ENCODE measurements around the gene TEX48.

TEX48 gene

DNA sequence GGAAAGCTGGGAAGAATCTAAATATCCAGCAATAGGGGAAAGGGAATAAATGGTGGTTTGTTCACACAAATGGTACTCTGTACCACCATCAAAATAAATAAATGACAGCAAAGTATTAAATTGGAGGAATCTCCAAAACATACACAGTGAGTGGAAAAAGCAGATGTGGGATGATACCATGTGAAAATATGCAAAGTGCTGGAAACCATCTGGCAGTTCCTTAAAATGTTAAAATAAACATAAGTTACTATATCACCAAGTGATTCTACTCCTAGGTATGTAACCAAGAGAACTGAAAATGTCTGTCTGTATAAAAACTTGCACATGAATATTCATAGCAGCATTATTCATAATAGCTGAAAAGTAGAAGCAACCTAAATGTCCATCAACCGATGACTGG, 41.9 kb upstream of the TEX48 start:
- TF ChIP-seq NFRKB (IDR thresholded peaks at IDR 0.05), result no peak
- TF ChIP-seq ELF4 (IDR thresholded peaks at IDR 0.05), result no peak
- ChIA-PET CTCF (no interaction called here), POLR2A (no interaction called here)
- DNase-seq (ENCODE audit: extremely low spot score), result no peak

DNA sequence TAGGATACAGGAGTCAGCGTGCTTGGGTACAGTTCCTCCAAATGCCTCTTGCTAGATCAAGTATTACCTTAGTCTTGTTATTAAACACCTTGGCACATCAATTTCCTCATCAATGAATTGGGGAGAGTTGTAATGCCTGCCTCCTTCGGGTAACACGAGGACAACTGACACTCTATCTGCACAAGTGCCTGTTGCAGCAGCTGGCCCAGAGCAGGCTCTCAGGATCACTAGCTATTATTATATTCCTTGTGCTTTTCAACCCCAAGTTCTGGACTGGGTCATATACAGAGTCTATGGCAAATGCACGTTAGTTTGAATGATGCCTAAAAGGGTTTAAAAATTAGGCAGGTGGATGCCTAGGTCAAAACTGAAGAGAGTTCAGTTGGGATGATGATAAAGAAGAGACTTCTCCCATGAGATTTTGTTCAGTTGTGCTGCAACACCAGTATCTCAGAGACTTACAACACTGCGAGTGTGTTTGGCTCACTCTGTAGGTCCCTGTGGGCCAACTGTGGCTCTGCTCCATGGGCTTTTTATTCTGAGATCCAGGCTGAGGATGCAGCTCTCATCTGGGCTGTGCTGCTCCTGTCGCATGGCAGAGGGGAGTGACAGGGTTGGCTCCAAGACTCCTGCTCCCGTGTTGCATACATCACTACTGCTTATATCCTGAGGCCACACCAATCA, 41.1 kb upstream of the TEX48 start:
- TF ChIP-seq FOXA1 (IDR thresholded peaks at IDR 0.05) (no peak), SP1 (IDR thresholded peaks at IDR 0.05) (no peak), FOXK2 (IDR thresholded peaks at IDR 0.05) (no peak), TARDBP (IDR thresholded peaks at IDR 0.05) (no peak), FOXM1 (IDR thresholded peaks at IDR 0.05; ENCODE audit: borderline replicate concordance) (no peak), L3MBTL2 (conservative IDR thresholded peaks at IDR 0.05) (no peak), ARNT (IDR thresholded peaks at IDR 0.05) (no peak), LEF1 (IDR thresholded peaks at IDR 0.05; ENCODE audit: borderline replicate concordance) (no peak), NFRKB (IDR thresholded peaks at IDR 0.05) (no peak), BHLHE40 (IDR thresholded peaks at IDR 0.05; ENCODE audit: borderline replicate concordance) (no peak), ELF4 (IDR thresholded peaks at IDR 0.05) (no peak), CTBP1 (IDR thresholded peaks at IDR 0.05; ENCODE audit: borderline replicate concordance) (no peak), ZNF384 (IDR thresholded peaks at IDR 0.05) (no peak), HDGF (IDR thresholded peaks at IDR 0.05; ENCODE audit: borderline replicate concordance) (no peak)
- TF ChIP-seq, protein P1, sequence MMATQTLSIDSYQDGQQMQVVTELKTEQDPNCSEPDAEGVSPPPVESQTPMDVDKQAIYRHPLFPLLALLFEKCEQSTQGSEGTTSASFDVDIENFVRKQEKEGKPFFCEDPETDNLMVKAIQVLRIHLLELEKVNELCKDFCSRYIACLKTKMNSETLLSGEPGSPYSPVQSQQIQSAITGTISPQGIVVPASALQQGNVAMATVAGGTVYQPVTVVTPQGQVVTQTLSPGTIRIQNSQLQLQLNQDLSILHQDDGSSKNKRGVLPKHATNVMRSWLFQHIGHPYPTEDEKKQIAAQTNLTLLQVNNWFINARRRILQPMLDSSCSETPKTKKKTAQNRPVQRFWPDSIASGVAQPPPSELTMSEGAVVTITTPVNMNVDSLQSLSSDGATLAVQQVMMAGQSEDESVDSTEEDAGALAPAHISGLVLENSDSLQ (IDR thresholded peaks at IDR 0.05), result no peak
- POLR2A ChIA-PET, result no interaction called here
- CTCF ChIA-PET, result no interaction called here
- no peak for DNase-seq (ENCODE audit: extremely low spot score)

DNA sequence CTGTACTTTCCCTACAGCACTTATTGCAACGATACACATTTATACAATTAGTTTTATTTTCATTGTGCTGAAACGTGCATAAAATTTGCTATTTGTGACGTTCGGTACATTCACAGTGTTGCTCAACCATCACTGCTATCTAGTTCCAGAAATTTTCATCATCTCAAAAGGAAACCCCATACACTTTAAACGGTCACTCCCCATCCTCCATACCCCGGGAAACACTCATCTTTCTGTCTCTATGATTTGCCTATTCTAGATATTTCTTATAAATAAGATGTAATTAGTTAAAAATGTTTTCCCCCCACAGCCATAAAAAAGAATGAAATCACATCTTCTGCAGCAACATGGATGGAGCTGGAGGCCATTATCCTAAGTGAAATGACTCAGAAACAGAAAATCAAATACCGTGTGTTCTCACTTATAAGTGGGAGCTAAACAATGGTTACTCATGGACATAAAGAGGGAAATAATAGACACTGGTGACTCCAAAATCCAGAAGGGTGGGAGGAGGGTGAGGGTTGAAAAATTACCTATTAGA, 40.2 kb upstream of the TEX48 start:
- TF ChIP-seq SP1 (IDR thresholded peaks at IDR 0.05), result no peak
- TF ChIP-seq L3MBTL2 (conservative IDR thresholded peaks at IDR 0.05), result no peak
- TF ChIP-seq ZNF384 (IDR thresholded peaks at IDR 0.05), result no peak
- TF ChIP-seq ELF4 (IDR thresholded peaks at IDR 0.05), result no peak
- no peak for TF ChIP-seq TARDBP (IDR thresholded peaks at IDR 0.05)
- no peak for TF ChIP-seq BHLHE40 (IDR thresholded peaks at IDR 0.05; ENCODE audit: borderline replicate concordance)
- no peak for TF ChIP-seq NFRKB (IDR thresholded peaks at IDR 0.05)
- TF ChIP-seq FOXK2 (IDR thresholded peaks at IDR 0.05), result no peak
- no peak for TF ChIP-seq FOXA1 (IDR thresholded peaks at IDR 0.05)
- TF ChIP-seq SUZ12 (IDR thresholded peaks at IDR 0.05), result no peak
- no peak for TF ChIP-seq CTBP1 (IDR thresholded peaks at IDR 0.05; ENCODE audit: borderline replicate concordance)
- TF ChIP-seq, protein P1 (IDR thresholded peaks at IDR 0.05), result no peak
- no peak for TF ChIP-seq ARNT (IDR thresholded peaks at IDR 0.05)
- TF ChIP-seq FOXM1 (IDR thresholded peaks at IDR 0.05; ENCODE audit: borderline replicate concordance), result no peak
- TF ChIP-seq LEF1 (IDR thresholded peaks at IDR 0.05; ENCODE audit: borderline replicate concordance), result no peak
- TF ChIP-seq HDGF (IDR thresholded peaks at IDR 0.05; ENCODE audit: borderline replicate concordance), result no peak
- no peak for DNase-seq (ENCODE audit: extremely low spot score)
- ChIA-PET POLR2A (no interaction called here), CTCF (no interaction called here)

DNA sequence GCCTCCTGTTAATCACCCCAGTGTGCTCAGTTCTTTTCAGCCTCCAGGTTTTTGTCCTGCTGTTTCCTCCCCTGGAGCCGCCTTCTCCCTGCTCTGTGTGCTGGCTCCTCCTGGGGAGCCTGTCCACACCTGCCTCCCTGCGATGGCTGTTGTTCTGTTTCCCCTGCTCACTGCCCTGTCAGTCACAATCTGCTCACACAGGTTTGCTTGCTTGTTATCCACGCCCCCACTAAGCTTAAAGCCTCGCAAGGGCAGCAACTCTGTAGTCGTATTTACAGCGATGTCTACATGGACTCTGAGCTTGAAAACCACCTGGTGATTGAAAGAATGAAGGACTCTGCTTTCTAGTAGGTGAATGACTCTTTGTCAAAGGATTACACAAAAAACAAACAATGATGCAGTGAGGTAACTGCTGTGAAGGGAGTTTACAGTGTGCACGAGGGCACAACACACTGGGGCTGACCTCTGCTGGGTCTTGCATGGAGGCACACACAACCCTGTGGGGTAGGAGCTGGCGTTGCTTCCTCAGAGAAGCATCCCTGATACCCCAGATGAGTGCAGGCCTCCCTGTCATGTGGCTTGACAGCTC, 39.6 kb upstream of the TEX48 start:
- no peak for TF ChIP-seq CTBP1 (IDR thresholded peaks at IDR 0.05; ENCODE audit: borderline replicate concordance)
- no peak for TF ChIP-seq ZNF384 (IDR thresholded peaks at IDR 0.05)
- TF ChIP-seq TARDBP (IDR thresholded peaks at IDR 0.05), result no peak
- TF ChIP-seq, protein P1 (IDR thresholded peaks at IDR 0.05), result no peak
- ChIA-PET CTCF (no interaction called here), POLR2A (no interaction called here)
- no peak for DNase-seq (ENCODE audit: extremely low spot score)

DNA sequence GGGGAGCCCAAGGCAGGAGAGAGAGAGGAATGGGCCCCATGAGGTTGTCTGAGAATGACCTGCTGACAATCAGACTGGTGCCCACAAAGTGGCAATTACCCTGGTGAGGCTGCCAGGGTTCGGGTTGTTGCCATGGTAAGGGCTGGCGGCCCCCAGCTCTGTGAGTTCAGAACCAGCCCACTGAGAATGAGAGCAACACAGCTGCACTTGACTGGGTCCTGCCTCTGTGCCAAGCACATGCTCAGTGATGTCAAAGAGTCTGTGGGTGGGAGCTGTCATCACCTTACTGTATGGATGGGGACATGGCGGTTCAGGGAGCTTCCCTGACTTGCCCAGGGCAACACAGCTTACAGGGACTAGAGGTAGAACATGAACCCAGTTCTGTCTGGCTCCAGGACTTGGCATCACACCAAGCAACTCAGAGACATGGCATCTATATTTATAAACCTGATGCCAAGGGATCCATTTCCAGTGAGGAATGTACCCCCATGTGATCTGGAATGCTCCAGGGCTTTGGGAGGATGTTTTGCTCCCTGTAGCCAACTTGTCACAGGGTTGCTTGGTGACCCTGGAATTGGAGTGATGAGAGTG, 38.2 kb upstream of the TEX48 start:
- TF ChIP-seq SUZ12 (IDR thresholded peaks at IDR 0.05) (no peak), HDGF (IDR thresholded peaks at IDR 0.05; ENCODE audit: borderline replicate concordance) (no peak), BHLHE40 (IDR thresholded peaks at IDR 0.05; ENCODE audit: borderline replicate concordance) (no peak), ARNT (IDR thresholded peaks at IDR 0.05) (no peak), CTBP1 (IDR thresholded peaks at IDR 0.05; ENCODE audit: borderline replicate concordance) (no peak), FOXA1 (IDR thresholded peaks at IDR 0.05) (no peak), ELF4 (IDR thresholded peaks at IDR 0.05) (no peak), NFRKB (IDR thresholded peaks at IDR 0.05) (no peak), FOXK2 (IDR thresholded peaks at IDR 0.05) (no peak), ZNF384 (IDR thresholded peaks at IDR 0.05) (no peak), TARDBP (IDR thresholded peaks at IDR 0.05) (no peak)
- POLR2A ChIA-PET, result no interaction called here
- DNase-seq (ENCODE audit: extremely low spot score), result no peak
- CTCF ChIA-PET, result no interaction called here

DNA sequence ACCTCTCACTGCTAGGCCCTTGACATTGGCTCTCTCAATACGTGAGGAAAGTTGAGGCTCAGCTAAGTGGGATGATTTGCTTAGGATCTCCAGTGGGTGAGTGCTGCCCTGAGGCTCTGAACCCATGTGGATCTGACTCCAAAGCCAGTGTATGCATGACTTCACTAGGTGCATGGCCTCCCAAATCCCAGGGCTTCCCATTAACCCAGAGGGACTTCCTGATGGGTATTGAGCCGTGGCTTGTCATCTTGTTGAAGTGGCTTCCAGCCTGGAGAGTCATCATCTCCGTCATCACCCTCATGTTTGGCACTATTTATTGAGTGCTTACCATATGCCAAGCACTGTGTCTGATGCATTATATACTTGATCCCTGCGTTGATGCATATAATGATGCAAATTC, 37.3 kb upstream of the TEX48 start:
- POLR2A ChIA-PET, result no interaction called here
- CTCF ChIA-PET, result no interaction called here
- no peak for DNase-seq (ENCODE audit: extremely low spot score)
- no peak for TF ChIP-seq HDGF (IDR thresholded peaks at IDR 0.05; ENCODE audit: borderline replicate concordance)
- no peak for TF ChIP-seq L3MBTL2 (conservative IDR thresholded peaks at IDR 0.05)
- no peak for TF ChIP-seq TARDBP (IDR thresholded peaks at IDR 0.05)

All from HEK293T (cell line).